SU-DHL-6 (cell line): ENCODE measurements around the gene ACACB.

Experiments used
- CTCF ChIP-seq: fragments of 200-600 bp; sonication (generic); IDR thresholded peaks from one replicate; pipeline ENCODE4 v1.5.1; 2017; ENCODE audit warnings: antibody characterized with exemption, mild to moderate bottlenecking, low read length, moderate library complexity; ENCODE audit not compliant: insufficient read depth, poor library complexity, severe bottlenecking
- EZH2phosphoT487 ChIP-seq: fragments of 200-600 bp; sonication (generic), shearing (Covaris generic); conservative IDR thresholded peaks from 2 replicates; pipeline ENCODE4 v1.6.1; 2018; ENCODE audit warnings: mild to moderate bottlenecking, antibody characterized with exemption, low read length, moderate library complexity, mixed read lengths

DNA sequence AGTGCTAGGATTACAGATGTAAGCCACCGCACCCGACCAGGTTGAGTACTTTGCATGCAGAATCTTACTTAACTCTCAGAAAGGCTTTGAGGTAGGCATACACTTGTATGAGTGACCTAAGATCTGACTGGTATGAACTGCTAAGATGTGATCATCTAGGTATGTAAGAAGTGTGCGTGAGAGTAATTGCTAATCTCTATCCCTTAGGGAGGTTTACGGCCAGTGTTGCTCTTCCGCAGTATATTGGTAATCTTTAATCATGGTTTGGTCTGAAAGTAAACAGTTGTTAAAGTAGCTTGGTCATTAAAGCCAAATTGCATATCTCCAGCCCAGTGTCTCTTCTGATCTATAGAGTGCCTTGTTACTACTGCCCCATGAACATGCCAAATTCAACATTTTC is 11.2 kb upstream of the ACACB start:
- TF ChIP-seq CTCF (no peak), EZH2phosphoT487 (no peak)
